Stimulated activated CD4-positive, alpha-beta T cell treated with anti-CD3 and anti-CD28 coated beads, TNF-alpha, amount 100 ng/mL, for 48 hours (primary cell): ENCODE results near the gene C9.
"Not testable (repeated sequence)": the region's sequence is repeated elsewhere in the genome, so short reads cannot be mapped to it uniquely, and the experiment has no call there.

ENCODE experiments used
- DNase-seq, 3 donors: peaks; one replicate each; pipeline ENCODE4 v3.0.0-alpha.2; 2020; ENCODE audit warnings: low read depth in 3 of 3

Gene C9

GRCh38 chr5:39371367-39371635, 7.0 kb upstream of the C9 start:
- DNase-seq, result no peak

DNA sequence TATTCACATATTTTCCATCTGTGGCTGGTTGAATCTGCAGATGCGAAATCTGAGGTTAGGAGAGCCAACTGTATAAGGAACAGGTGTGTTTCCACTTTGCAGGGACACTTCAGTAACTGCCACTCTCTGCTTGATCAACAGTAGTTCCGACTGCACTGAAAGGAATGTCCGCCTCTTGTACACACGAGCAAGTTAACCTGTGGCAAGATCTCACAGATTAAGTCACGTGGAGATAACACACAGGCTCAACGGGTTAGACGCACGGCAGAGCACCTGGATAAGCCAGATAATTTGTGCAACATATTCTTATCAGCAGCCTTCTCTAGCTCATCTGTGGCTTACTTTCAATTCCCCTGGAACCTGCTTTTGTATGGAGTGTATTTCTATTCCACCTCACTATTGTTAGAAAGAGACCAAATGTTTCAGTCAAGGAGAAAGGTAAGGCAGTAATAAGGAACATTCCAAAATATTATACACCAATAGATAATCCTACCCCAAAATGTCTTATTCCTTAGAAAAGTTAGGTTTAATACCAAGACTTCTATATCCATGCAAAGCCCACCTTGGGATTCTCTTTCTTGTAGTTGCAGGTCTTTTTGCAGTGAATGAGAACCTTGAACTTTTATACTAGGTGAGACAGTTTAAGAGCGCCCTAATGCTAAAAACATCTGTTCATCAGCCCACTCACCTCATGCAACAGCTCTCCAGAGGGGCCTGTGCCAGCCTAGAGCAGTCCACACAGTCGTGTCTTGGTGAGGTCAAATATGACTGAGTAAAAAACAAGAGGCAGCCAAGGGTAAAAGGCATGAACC, 6.5 kb upstream of the C9 start:
- no peak for DNase-seq

DNA sequence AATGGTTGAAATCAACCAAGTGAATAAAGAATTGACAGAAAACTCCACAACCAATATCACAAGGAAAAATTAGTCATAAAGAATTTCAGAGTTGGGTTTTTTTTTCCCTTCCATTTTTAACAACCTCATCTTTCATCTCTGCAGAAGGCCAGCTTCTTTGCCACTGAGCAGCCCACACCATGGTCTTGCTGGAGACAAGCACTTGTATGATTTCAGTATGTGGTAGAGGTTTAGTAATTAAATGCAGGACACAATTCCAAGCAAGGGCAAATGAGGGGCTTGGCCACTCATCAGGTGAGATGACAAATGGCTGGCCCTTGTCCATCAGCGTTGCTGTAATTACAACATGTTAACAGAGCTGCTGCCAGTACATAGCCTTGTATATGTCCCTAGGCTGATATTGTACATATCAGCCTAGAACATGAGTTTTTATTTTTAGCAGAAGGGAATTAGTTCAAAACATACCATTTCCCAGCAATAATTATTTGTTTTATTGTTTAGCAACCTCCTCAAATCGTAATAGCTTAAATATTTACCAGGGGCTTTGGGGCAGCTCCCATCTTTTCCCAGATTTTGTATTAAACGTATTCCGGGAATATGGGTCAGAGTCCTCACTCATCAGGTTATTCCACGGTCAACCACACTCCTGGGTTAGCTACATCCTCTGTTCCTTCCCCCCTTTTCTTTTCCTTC, 5.0 kb upstream of the C9 start:
- DNase-seq, result no peak

DNA sequence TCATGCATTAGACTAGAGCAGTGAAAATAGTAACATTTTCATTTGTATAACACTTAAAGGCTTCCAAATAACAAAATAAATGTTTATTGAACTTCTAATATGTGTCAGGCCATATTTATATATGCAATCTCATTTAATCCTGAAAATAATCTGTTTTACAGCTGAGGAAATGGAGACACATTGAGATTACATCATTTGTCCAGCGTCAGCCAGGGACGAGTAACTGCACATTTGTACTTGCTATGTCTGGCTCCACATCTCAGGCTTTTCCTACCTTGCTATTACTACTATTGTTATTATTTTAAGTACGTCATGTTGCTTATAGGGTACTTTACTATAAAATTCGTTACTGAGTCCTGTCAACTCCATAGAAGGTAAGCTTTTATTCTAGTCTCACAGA, 3.8 kb upstream of the C9 start:
- no peak for DNase-seq

DNA sequence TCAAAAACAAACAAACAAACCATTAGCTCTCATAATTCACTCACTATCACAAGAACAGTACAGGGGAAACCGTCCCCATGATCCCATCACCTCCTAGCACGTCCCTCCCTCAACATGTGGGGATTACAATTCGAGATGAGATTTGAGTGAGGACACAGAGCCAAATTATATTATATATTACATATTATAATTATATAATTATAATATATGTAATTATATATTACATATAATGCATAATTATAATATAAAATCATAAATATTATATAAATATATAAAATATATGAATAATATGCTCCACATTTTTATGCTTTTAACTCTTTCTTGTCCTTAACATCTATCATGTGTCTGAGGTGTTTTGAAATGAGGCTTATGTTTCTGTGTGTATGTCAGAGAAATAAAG, 3.4 kb upstream of the C9 start:
- DNase-seq, result no peak

GRCh38 chr5:39363217-39363616, 1.1 kb downstream of the C9 start:
- DNase-seq, result no peak

- DNase-seq, result no peak
Measured at GRCh38 chr5:39362646-39363045, 1.6 kb downstream of the C9 start.

DNA sequence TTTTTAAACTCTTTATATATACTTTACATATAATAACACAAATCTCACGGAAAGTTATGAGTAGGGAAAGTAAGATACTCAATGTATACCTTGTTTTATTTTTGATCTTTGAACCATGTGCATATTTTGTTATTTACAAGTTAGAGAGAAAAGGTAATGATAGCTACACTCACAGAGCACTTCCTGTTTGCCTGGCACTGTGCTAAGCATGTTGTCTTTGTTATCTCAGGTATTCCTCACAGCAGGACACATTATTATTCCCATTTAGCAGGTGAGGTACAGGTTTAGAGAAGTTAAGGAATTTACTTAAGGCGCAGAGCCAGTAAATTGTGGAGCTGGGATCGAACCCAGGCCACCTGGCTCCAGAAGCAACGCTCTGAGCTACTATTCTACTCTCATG, 3.0 kb downstream of the C9 start:
- DNase-seq, result no peak

DNA sequence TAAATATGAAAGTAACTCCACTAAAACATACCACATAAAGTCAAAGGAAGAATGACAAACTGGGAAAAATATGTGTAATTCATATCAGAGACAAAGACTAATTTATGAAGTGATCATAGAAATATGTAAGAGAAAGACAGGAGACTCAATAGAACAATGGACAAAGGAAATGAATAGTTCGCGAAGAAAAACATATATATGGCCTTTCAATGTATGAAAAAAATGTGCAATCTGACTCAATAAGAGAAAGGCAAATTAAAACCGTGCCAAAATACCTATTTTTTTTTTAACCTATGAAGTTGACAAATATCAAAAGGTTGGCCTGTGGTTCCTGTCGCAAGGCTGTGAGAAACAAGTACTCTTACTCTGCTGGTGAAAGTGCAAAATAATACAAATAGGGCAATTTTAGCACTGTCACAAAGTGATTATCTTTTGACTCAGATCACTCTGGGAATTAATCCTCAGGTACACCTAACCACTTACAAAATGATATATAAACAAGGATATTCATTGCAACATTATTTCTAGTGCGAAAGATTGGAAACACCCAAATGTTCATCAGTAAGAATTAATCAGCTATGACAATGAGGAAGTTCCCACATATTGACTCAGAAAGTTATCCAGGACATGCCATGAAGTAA, 3.7 kb downstream of the C9 start:
- no peak for DNase-seq

DNA sequence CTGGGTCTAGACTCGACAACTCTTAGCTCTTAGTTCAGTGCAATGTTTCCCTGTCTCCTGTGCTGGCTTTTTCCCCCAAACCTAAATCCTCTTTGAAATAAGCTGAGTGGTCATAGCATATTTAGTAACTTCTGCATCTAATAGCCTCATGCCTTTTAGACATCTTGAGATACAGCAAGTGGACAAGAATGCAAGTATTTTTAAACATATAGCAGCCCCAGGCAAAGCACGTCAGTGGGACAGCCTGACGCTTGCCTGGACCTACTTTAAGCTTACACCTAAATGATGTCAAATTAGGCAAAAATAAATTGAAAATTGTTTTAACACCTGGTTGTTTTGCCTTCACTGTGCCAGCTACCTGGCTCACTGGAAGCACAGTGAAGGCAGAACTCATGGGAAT, 8.0 kb downstream of the C9 start:
- DNase-seq, result no peak

DNA sequence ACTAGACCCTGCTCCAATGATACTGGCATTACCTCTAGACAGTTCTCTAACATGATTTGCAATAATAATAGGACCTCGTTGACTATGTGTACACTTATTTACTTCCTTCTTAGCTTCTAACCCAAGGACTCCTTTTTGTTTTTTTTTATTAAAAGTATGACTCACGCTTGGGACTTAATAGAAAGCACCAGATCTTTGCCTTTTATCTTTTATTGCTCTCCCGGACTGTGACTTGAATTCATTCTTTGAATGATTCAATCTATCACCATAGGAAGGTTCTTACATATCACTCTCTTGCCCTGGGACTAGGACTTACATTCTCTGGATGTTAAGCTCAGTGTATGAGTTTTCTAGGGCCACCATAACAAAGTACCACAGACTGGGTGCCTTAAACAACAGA, 9.0 kb downstream of the C9 start:
- no peak for DNase-seq

DNA sequence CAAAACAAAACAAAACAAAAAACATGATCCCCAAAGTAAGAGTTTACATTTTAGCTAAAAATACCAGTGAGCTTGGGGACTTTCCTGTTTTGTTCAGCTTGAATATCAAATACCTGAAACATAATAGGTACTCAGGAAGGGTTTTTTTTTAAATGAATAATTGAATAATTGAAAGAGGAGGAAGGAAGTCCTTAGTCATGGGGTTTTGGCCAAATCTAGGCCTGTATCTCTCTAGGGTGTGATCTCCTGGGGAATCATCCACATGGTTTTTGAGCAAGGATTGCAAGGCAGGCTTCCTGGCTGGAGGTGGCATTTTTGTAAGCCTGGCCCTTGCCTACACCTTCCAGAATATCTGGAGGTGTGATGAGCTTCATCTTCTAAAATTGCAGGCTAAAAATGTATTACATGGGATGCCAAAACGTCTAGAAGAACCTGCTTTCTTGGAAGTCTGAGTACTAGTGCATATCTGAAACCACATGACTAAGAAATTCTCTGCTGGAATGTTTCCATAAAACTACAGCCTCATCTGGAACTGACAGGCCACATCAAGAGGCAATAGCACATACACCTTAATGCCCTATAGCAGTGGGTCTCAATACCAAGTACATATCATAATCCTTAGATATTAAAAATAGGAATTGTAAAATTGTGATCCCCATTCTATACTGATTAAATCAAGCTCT, 10.4 kb downstream of the C9 start:
- no peak for DNase-seq

DNA sequence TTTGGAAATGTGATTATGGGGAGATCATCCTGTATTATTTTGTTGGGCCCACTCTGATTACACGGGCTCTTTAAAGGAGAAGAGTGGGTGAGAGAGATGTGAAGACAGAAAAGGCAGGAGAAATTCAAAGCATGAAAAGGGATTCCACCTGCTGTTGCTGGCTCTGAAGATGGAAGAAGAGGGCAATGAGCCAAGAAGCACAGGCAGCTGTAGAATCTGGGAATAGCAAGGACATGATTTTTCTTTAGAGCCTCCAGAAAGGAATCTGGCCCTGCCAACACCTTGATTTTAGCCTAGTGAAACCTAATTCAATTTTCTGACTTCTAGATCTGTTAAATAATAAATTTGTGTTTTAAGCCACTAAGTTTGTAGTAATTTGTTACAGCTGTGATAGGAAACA, 11.3 kb downstream of the C9 start:
- DNase-seq, result no peak

DNA sequence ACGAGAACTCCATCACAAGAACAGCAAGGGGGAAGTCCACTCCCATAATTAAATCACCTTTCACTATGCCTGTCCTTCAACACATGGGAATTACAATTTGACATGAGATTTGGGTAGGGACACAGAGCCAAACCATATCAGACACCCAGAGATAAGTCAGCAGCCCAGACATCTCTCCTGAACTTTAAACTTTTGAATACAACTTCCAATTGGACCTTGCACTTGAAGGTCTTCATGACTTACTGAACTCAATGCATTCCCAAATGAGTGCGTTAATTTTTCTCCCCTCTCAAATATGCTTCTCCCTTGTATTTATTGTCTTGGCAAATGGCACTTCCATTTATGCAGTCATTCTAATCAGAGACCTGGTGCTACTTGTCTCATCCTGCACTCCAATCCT, 12.1 kb downstream of the C9 start:
- DNase-seq, result no peak

DNA sequence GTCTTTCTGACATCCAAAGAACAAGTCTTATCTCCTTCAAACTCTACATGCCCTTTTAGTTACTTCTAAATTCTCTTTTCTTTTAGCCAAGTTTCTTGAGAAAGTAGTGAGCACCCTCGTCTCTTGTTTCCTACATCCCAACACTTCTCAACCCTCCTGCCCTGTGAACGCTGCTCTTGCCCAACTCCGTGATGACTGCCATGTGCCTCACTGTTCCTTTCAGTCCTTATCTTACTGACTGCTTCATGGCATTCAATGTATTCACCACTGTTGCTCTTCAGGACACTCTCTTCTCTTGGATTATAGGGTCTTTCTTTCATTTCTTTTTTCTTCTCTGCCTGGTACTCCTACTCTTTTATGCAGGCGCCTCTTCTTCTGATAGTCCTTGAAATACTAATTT, 14.8 kb downstream of the C9 start:
- DNase-seq, result no peak

DNA sequence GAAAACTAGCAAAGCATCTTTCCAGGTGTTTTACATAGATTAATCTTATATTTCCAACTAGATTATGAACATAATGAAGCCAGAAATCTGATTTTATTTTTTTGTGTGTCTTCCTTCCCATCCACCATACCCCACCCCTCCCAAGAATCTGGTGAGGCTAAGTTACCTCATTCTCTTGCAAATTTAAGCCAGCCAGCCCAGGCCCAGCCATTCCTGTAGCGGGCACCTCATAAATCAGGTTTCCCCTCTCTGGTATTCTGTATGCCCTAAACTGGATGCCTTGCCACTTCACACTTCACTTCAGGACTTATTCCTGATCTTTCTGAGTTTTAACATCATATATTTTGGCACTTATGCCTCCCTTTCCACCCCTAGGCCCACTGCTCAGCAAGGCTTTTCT, 21.8 kb downstream of the C9 start:
- no peak for DNase-seq

DNA sequence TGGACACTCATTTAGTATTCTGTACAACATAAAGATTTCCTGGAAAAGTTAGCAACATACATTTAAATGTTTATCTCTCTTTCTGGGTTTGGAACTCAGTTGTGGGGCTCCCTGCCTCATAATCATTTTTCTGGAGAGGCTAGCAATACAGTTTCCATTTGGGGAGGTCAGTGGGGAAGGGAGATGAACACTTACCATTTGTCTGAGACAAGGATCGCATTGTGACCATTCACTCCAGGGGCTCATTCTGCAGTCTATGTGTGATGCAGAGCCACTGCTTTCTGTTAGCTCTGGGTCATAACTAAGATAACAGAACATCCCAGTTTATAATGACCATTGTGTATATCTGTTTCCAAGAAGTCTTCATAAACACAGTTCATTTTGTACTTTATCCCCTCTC, 22.4 kb downstream of the C9 start:
- no peak for DNase-seq

GRCh38 chr5:39340506-39340905, 23.8 kb downstream of the C9 start:
- DNase-seq, result no peak

GRCh38 chr5:39337252-39337915, 26.9 kb downstream of the C9 start:
- DNase-seq, result no peak

GRCh38 chr5:39334296-39334695, 30.0 kb downstream of the C9 start:
- DNase-seq, result not testable (repeated sequence)

GRCh38 chr5:39333104-39333503, 31.2 kb downstream of the C9 start:
- DNase-seq, result no peak

GRCh38 chr5:39331861-39332381, 32.4 kb downstream of the C9 start:
- DNase-seq, result no peak
